GM21619 (cell line): ENCODE results near the gene TNIP1.

Experiments
- ATAC-seq: cut with Tn5 transposase; IDR thresholded peaks from one replicate; pipeline ENCODE4 v1.9.1; 2021; ENCODE audit not compliant: unreplicated experiment

TNIP1 gene

GRCh38 chr5:151084363-151084762 lies 3.5 kb upstream of the TNIP1 start:
- ATAC-seq: no peak

GRCh38 chr5:151083081-151083676 lies 2.3 kb upstream of the TNIP1 start:
- no peak for ATAC-seq

- ATAC-seq: no peak
These were observed 1.6 kb upstream of the TNIP1 start for GRCh38 chr5:151082282-151082902.

- no peak for ATAC-seq
These were observed 822 bp upstream of the TNIP1 start for GRCh38 chr5:151081431-151082281.

GRCh38 chr5:151079838-151080612 lies 809 bp downstream of the TNIP1 start:
- ATAC-seq: no peak

- peak; percentile 49 for ATAC-seq
These were observed 2.2 kb downstream of the TNIP1 start for GRCh38 chr5:151078490-151079262.

- ATAC-seq: no peak
These were observed 2.9 kb downstream of the TNIP1 start for GRCh38 chr5:151077967-151078366.

GRCh38 chr5:151077419-151077818 lies 3.4 kb downstream of the TNIP1 start:
- no peak for ATAC-seq

- no peak for ATAC-seq
These were observed 4.2 kb downstream of the TNIP1 start for GRCh38 chr5:151076616-151077015.

GRCh38 chr5:151075698-151076331 lies 5.0 kb downstream of the TNIP1 start:
- no peak for ATAC-seq

- ATAC-seq: no peak
These were observed 6.3 kb downstream of the TNIP1 start for GRCh38 chr5:151074557-151074956.

GRCh38 chr5:151073280-151073679 lies 7.6 kb downstream of the TNIP1 start:
- ATAC-seq: no peak

GRCh38 chr5:151072630-151073025 lies 8.2 kb downstream of the TNIP1 start:
- no peak for ATAC-seq

GRCh38 chr5:151071848-151072629 lies 8.8 kb downstream of the TNIP1 start:
- ATAC-seq: no peak

- no peak for ATAC-seq
These were observed 9.8 kb downstream of the TNIP1 start for GRCh38 chr5:151071021-151071420.

GRCh38 chr5:151070449-151070848 lies 10.4 kb downstream of the TNIP1 start:
- ATAC-seq: no peak

- ATAC-seq: peak; percentile 56
These were observed 12.2 kb downstream of the TNIP1 start for GRCh38 chr5:151068433-151069197.

- ATAC-seq: peak; percentile 2
These were observed 13.0 kb downstream of the TNIP1 start for GRCh38 chr5:151067632-151068432.
